GM12874 (cell line): Measurements from ENCODE around the gene EMILIN3.

ENCODE experiments used
- TF ChIP-seq, protein P1 (sequence below): IDR thresholded peaks from 2 replicates; pipeline ENCODE4 v1.5.1; 2011; ENCODE audit warnings: low read depth, mild to moderate bottlenecking, control low read depth, low read length, moderate library complexity; ENCODE audit not compliant: insufficient read depth

EMILIN3 gene

DNA sequence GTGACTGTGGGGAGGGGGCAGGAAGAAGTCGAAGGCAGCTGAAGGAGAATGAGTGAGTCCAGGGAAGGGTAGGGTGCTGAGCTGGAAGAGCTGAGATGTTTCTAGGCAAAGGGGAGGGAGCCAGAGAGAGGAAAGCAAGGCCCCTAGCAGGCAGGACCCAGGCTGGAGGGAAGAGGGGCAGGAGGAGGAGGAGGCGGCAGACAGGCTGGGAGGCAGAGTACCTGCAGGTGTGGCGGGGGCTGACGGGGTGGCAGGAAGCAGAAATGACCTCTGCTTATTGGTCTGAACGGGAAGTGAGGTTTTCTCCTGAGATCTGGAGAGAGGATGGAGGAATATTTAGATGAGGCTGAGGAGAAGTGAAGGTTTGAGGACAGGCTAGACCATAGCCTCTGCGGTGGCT lies 10.7 kb upstream of the EMILIN3 start:
- TF ChIP-seq, protein P1, sequence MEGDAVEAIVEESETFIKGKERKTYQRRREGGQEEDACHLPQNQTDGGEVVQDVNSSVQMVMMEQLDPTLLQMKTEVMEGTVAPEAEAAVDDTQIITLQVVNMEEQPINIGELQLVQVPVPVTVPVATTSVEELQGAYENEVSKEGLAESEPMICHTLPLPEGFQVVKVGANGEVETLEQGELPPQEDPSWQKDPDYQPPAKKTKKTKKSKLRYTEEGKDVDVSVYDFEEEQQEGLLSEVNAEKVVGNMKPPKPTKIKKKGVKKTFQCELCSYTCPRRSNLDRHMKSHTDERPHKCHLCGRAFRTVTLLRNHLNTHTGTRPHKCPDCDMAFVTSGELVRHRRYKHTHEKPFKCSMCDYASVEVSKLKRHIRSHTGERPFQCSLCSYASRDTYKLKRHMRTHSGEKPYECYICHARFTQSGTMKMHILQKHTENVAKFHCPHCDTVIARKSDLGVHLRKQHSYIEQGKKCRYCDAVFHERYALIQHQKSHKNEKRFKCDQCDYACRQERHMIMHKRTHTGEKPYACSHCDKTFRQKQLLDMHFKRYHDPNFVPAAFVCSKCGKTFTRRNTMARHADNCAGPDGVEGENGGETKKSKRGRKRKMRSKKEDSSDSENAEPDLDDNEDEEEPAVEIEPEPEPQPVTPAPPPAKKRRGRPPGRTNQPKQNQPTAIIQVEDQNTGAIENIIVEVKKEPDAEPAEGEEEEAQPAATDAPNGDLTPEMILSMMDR = no peak

DNA sequence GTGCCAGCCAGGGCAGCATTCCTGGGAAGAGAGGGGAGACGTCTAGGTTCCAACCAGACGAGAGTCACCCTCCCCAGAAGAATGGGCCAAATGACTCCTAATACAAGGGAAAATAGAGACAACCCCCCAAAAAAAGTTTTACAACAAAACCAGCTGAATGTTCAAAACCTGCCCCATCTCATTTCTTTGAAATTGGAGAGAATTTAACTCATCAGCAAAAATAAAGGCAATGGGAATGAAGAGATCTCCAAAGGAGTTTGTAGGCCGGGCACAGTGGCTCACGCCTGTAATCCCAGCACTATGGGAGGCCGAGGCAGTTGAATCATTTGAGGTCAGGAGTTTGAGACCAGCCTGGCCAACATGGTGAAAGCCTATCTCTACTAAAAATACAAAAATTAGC lies 9.7 kb upstream of the EMILIN3 start:
- TF ChIP-seq, protein P1 = no peak

DNA sequence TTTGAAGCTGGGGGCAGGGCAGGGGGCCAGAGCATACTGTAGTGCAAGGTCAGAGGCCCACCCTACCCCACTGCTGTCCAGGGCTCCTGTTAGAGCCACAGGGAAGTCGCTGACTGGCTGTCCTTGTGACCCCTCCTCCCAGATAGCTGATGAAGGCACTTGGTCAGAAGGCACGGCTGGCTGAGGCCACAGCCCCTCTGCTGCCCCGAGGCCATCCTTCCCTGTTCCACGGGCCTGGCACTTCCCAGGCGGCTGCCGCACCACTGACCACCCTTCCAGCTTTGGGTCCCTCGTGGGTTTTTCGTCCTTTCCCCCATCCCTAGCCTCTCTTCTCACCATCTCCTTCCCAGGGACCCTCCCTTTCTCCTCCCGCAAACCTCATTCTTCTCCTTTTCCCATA lies 9.2 kb upstream of the EMILIN3 start:
- TF ChIP-seq, protein P1 = no peak

DNA sequence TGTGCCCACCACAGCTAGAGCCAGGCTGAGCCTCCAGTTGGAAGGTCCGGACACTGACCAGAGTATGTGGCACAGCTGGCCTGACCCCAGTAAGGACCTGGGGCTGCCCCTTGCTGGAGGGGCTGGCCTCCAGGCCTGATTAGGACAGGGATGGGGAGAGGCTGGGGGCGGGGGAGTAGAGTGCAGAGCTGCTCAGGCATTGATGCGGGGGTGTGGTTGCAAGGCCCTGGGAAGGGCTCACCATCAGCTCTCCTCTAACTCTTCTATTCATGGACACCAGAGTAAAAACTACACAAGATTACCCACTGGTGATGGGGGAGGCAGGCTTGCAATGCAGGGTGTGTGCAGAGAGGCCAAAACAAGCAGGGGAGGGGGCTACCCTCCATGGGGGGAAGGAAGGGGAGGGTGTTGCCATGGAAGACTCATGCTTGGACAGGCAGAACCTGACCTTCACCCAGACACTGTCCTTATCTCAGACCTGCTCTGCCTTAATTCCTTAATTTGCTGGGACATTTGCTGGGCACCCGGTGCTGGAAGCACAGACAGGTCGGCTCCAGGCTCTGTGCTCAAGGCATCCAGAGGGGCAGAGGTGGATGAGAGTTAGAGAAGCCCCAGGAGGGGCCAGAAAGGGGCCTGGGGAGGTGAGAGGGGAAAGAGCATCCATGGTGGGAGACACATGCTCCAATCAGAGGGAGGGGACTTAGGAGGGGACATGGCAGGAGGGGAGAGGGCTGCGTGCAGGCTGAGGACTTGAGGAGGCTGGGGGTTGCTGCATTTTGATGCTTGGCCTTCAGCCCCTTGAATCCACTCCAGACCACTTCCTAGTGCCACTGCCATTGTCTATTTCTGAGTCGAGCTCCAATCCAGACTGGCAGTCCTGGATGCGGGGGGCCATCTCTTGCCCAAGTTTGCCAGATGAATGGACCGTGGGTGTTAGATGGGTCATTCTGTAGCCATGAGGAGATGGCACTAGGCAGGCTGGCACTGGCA lies 7.6 kb upstream of the EMILIN3 start:
- TF ChIP-seq, protein P1 = no peak

DNA sequence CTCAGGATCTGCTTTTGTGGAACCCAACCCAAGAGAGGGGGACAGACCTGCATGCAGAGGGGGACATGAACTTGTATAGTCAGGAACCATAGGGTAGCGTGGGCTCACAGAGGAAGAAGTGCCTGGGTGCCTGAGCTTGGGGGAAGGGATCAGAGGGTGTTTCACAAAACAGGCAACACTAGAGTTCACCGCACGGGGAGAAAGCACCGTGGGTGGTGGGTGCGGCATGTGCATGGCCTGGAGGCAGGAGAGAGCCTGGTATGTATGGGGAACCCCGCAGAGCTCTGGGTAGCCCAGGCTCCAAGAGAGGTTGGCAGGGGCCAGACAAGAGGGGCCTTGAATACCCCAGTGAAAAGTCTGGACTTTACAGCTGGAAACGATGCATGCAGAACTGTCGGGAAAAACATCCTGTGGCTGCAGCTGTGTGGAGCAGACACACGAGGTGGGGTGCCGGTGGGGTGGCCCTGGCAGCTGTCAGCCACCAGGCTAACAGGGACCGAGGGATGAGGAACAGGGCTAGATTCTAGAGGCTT lies 6.7 kb upstream of the EMILIN3 start:
- TF ChIP-seq, protein P1 = no peak

DNA sequence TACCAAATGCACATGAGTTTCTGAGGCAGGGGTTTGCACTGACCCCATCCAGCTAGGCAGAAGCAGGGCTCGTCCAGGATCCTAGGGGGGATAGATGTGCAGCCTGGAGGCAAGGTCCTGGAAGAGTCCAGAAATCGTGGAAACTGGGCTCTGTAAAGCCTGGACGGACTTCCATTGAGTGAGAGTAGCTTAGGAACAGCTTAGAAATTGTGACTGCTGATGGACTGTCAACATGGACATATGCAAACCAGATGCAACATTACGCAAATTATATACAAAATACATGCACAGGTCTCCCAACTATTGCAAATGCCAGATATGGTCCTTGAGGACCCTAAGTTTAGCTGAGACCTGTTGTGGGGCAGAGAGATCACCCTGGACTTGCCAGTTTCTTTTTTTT lies 4.8 kb upstream of the EMILIN3 start:
- TF ChIP-seq, protein P1 = no peak

DNA sequence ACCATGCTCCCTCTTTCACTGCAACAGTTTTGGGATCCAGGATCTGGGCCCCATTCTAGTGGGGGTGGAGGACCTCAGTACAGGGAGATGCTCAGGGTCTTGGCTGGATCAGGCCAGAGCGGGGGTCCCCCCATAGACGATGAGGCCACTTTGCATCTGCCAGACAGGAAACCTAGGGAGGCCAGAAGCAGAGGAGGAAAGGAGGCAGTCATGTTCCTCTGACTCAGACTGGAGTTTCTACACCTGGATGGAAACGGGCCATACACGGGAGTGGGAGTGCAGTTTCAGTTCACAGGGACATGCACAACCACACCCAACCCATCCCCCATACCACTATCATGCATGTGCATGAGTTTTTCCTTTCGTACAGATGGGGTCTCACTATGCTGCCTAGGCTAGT lies 3.6 kb upstream of the EMILIN3 start:
- TF ChIP-seq, protein P1 = no peak
